ENCODE measurements around the gene CAND2.

The CAND2 gene

DNA sequence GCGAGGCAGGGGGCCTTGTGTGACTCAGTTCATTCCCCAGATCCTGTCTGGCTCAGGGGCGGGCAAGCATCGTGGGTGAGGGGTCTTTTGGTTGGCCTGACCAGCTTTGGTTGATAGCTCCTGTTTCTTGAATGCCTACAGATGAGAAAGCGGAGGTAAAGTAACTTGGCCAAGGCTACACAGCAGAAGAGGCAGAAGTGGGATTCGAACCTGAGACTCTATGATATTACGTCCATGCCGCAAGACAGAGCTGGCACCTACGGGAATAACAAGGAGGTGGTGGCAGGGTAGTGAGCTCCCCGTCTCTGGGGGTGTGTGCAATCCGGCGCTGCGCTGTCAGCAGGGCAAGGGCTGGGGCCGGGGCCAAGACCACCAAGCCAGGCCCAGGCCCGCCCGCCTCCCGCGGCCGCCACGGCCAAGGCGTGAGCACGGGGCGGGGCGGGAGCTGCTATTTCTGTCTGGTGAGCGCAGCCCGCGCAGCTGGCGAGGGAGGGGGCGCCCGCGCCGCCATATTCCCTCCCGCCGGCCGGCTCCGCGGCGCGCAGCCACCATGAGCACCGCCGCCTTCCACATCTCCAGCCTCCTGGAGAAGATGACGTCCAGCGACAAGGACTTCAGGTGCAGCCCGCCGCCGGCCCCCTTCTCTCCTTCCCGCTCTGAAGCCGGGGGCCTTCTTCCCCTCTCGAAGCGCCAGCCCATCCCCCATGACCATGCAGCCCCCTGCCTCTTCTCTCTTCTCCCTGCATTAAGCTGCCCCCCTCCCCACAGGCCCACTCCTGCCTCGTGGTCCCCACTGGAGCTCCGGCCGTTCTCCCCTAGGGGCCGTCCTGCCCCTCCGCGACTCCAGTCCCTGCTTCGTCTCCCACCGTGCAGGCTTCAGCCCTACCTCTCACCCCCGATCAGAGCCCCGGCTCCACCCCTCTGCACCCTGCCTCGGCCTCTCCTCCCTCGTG is at the start of gene CAND2:
Gene CAND2, plus strand, starts transcription at position 510 of the 953 bp plus-strand sequence. Its CDS starts 41 bp downstream, at position 551.
- peak; percentile 67 for DNase-seq

DNA sequence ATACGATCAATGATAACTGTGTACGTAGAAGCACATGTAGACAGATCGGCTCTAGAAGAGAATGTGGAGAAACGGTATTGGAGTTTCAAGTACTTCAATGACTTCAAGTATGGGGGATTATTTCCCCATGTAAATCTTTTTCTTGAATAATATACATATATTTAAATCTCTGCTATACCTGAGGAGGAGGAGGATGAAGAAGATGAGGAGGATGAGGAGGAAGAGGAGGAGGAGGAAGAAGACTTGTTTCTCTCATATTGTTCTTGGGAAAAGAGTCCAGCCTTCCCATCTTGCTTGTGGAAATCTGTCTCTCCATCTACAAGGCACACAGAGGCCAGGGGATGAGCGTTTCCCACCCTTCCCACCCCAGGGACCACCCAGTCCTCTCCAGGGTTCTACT is 48.0 kb upstream of the CAND2 start:
- DNase-seq = no peak

DNA sequence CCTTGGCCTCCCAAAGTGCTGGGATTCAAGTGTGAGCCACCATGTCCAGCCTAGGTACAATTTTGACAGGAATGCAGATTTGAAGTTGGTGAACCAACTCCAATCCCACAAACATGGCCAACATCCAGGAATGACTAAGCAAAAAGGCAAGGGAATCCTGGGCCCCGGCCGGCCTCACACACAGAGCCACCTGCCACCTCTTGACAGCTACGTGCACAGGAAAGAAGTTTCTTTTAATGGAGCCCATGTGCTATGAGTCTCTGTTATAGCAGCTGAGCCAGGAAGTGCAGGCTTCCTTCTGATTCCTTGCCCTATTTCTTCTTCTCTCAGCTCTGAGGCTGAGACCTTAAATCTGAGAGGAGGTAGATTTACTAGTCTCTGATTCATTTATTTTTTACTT is 46.3 kb upstream of the CAND2 start:
- DNase-seq = peak; percentile 89

DNA sequence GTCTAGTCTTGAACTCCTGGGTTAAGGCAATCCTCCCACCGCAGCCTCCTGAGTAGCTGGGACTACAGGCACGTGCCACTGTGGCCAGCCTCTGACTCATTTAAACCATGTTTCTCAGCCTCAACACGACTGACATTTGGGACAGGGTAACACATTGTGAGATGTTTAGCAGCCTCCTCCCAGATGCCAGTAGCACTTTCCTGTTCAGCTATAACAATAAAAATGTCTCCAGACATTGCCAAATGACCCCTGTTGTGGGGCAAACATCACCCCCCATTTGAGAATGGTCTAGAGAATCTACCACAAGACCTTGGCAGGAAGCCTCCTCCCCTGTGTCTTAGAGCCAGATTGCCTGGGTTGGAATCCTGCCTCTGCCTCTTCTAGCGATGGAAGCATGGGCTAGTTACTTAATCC is 45.8 kb upstream of the CAND2 start:
- no peak for DNase-seq

DNA sequence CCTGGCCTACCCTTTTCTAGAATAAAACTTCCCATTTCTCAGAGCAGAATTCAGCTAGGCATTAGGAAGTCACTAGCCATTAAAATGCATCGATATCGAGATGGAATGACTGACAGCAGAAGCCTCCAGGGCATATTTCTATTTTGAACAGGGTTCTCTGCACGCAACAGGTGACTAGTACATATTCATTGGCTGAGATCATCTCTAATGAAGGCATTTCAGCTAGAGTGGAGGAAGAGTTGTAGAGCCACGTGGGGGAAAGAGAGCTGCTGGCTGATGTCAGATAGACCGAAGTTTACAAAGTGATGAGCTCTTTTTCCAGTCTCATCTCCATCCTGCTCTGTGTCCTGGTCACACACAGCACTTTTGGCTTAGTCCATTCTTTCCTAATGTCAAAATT is 44.9 kb upstream of the CAND2 start:
- DNase-seq = no peak

DNA sequence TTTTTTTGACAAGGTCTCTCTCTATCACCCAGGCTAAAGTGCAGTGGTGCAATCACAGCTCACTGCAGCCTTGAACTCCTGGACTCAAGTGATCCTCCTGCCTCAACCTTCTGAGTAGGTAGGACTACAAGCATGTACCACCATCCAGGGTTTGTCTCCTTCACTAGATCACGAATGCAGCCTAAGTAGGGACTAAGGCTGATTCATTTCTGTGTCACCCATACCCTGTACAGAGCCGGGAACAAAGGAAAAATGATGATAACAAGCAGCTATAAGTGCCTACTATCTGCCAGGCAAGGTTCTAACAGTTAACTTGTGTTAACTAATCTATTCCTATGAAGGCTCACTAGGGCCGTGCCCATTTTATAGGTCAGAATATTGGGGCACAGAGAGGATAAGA is 44.4 kb upstream of the CAND2 start:
- no peak for DNase-seq

DNA sequence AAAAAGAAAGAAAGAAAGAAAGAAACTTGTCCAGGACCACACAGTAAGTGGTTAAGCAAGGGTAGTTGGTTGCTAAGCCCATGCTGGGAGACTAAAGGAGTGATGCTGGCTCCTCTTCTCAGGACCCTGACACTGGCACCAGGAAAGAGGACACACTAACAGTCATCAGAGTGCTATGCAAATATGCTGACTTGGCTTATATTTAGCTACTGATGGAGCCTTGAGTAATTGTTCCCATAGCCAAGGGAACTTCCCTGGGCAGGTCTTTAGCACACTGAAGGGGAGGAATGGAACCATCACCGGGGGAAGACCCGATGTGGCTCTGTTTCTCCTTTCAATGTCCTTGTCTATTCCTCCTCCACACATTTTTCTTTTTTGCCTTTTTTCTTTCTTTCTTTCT is 43.7 kb upstream of the CAND2 start:
- DNase-seq = no peak

DNA sequence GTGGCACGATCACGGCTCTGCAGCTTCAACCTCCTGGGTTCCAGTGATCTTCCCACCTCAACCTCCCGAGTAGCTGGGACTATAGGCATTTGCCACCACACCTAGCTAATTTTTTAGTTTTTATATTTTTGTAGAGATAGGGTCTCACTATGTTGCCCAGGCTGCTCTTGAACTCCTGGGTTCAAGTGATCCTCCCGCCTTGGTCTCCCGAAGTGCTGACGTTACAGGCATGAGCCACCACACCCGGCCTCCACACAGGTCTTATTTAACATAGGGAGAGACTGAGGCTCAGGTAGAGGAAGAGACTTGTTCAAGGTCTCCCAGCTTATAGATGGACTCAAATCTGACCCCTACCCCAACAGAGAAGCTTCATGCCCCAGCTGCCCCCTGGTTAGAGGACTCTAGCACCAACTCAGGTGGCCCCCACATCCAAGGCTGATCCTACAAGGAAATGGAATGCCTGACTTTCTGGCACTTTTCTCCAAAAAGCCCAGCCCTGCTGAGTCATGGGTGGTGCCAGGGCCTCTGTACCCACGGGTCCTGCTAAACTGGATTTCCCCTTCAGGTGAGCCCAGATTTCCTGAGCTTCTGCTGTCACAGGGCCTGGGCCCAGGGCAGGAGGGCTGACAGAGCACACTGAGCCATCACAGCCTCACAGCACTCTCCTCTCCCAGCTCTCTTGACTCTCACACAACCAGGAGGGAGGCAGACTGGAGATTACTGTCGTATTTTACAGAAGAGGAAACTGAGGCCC is 43.0 kb upstream of the CAND2 start:
- no peak for DNase-seq

DNA sequence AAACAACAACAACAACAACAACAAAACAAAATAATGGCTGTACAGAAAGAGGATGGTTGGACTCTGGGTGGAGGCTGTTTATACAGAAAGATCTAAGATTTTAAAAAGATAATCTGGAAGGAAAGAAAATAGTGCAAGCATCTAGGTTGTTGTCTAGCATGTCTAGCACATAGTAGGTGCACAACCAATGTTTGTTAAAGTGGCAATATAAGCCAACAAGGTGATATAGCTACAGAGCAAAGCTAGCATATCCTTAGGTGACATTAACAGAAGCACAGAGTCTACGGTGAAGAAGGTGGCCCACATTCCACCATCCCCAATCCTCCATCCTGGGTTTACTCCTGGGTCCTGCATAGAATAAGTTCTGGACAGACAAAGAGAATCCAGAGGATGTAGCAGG is 42.2 kb upstream of the CAND2 start:
- no peak for DNase-seq

DNA sequence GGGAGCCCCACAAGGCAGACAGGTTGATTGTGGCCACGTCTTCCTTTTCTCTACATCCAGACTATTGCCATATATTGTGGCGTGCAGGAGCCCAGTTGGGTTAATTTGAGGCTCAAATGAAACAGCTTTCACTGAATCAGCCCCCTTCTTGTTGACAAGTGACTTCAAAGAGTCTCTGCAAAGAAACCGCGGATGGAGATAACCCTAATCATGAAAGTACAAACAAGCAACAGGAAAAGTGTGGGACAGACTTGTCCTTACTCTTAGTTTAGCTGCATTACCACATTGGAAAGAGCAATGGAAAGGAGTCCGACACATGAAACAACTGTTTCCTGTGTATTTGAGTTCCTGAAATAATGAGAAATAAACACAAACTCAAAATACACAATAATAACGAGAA is 40.7 kb upstream of the CAND2 start:
- DNase-seq = no peak

DNA sequence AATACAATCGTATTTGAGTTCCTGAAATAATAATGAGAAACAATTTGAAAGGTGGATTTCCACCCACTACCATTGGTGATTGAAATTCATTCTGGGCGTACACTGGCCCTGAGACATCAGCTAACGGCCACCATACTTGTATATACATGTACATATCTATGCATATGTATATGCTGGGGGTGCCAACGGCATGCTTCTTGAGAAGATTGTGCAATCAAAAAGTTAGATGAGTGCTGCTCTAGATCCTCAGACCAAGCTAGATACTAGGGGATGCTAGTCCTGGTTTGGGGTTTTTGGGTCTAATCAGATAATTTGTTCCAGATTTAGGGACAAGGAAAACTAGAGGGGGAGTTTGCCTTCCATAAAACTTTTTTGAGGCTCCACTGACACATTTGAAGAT is 40.3 kb upstream of the CAND2 start:
- no peak for DNase-seq

DNA sequence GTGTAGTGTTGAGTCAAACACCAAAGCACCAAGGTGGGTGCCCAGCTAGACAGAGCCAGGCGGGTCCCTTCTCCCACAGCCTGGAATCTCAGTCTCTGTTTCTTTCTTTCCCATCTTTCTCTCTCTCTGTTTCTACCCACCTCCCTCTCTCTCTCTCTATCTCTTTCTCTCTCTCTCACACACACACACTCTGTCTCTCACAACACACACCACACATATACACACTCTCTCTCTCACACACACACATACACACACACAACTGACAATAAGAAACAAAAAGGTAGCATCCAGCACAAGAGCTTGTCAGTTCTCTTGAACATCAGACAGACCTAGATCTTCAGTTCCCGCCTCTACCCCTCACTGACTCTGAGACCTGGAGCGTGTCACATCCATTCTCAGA is 39.8 kb upstream of the CAND2 start:
- DNase-seq = no peak

DNA sequence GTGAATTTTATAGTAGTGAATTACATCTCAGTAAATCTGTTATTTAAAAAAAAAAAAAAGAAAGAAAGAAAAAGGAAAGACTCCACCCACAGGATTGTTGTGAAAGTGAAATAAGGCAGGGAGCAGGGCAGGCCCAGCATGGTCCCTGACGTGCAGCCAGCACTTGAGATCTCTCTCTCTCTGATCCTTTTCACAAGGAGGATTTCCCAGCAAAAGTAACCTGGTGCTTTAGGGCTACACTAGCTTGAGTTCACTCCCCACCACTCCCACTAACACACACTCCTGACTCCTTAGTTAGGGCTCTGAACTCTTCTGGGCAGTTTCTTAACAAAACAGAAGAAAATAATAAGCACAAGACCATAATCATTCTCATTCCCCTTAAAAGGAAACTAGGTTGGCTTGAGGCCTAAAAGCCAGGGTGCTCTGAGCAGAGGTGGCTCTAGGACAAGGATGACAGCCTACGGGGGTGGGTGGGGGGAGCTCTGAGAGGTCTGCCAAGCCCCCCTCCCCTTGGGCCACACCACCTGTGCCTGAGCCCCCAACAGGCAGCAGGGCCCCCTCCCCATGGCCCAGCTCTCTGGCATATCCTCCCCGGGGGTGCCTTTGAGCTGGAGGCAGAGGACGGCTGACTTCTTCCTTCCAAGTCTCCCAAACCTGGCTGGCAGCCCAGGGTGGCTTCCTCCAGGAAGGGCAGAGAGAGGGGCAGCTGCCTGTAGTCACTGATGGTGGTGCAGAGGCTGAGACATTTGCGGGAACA is 38.3 kb upstream of the CAND2 start:
- DNase-seq = peak; percentile 57

DNA sequence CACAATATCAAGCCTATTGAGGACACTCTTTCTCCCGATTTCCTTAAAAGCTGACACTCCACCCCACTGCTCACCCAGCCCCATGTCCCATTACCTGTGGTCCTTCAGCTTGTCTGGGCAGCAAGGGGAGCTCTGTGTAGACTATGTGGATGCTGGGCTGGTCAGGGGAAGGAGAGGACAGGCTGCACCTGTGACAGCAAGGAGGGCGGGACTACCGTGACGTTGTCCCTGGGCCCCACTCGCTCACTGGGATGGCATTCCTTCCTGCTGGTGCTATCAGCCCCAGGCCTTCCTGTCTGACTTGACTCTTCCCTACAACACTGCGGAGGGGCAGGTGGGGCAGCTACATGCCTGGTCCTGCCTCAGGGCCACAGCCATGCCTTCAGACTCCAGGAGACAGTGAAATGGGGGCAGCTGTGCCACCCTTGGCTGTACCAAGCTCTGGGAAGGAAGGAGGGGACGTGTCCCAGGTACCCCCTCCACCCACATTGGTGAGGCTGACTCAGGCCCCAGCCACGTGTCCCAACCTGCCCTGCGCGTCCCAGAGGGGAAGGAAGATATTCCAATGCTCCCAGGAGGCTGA is 37.3 kb upstream of the CAND2 start, which contains the start of gene TMEM40:
Gene TMEM40, minus strand, starts transcription at position 163 of the 583 bp plus-strand sequence. CDS start 9,427 bp downstream, outside the sequence.
- no peak for DNase-seq

DNA sequence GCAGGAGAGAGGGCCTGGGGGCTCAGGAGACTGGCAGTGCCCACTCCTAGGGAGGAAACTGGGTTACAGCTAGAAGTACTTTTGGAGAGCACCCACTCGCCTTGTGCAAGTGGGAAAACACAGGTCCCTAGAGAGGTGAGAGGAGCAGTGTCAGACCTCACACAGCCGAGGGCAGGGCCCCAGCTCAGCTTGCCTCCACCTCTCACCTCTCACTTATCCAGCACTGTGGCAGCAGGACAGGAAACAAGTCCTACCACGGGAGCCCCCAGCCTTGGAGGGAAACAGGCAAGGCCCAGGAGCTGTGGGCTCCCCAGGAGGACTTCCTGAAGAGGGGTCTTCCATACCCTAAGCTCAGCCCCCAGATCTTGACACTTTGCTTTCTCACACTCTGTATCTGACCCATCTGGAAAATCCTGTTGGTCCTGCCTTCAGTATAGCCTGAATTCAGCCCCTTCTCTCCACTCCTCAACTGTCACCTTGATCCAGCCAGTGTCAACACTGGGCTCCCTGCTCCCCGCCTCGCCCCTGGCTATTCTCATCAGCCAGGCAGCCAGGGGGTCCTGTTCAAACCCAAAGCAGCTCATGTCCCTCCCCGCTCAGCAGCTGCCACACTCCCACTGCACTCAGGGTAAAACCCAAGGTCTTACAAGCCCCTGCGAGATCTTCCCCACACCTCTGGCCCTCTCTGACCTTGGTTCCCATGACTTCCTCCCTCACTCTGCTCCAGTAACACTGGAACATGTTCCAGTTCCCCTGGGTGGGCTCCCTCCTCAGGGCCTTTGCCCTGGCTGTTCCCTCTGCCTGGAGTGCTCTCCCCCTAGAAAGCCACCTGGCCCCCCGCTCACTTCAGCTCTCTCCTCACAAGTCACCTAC is 36.6 kb upstream of the CAND2 start:
- DNase-seq = no peak

DNA sequence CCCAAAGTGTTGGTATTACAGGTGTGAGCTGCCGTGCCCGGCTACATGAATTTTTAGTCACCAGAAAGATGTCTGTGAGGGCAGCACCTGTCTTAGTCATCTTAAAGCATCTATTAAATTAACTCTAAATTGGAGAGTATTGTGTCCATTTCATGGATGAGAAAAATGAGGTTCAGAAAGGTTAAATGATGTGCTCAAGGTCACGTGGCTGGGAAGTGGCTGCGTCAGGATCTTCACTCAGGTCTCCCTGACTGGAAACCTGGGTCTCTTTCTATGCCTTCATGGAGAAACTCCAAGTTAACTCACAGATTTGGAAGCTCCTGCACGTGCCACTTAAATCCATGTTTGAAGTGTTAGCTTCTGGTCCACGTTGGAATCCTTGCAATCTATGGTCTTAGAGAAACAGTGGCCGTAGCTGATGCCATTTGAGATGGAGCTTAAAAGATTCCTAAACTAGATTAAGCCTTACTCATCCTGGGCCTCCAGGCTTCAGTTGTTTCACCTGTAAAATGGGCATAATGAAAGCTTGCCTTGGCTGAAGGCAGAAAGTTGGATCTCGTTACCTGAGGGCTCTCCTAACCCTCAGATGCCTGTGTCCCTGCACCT is 32.2 kb upstream of the CAND2 start:
- no peak for DNase-seq

DNA sequence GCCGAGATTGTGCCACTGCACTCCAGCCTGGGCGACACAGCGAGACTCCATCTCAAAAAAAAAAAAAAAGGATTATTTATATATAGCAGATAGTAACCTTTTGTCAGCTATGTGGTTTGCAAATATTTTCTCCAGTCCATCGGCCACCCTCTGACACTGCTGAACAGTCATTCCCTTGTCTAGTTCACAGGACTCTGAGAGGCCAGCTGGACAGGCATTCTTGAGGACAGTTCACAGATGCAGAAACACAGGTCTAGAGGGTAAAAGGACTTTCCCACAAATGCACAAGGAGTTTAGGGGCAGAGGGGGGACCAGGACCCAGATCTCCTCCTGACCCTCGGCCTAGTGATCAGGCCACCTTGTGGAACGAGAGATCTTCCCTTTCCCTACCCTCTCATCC is 29.9 kb upstream of the CAND2 start:
- DNase-seq = no peak

DNA sequence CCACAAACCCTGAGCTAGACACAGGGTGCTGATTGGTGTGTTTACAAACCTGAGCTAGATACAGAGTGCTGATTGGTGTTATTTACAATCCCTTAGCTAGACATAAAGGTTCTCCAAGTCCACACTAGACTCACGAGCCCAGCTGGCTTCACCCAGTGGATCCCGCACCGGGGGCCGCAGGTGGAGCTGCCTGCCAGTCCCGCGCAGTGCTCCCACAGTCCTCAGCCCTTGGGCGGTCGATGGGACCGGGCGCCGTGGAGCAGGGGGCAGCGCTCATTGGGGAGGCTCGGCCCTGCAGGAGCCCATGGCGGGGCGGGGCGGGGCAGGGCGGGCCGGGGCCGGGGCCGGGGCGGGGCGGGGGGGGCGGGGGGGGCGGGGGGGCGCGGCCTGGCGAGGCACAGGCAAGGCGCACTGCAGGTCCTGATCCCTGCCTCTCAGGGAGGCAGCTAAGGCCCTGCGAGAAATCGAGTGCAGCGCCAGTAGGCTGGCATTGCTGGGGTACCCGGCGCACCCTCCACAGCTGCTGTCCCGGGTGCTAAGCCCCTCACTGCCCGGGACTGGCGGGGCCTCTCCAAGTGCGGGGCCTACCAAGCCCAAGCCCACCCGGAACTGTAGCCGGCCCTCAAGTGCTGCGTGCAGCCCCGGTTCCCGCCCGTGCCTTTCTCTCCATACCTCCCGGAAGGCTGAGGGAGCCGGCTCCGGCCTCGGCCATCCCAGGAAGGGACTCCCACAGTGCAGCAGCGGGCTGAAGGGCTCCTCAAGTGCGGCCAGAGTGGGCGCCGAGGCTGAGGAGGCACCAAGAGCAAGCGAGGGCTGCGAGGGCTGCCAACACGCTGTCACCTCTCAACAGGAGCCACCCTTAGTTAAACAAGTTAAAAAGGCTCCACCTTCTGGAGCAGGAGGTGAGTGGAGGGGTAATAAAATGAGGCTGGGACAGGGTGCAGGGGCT is 27.6 kb upstream of the CAND2 start:
- DNase-seq = no peak

DNA sequence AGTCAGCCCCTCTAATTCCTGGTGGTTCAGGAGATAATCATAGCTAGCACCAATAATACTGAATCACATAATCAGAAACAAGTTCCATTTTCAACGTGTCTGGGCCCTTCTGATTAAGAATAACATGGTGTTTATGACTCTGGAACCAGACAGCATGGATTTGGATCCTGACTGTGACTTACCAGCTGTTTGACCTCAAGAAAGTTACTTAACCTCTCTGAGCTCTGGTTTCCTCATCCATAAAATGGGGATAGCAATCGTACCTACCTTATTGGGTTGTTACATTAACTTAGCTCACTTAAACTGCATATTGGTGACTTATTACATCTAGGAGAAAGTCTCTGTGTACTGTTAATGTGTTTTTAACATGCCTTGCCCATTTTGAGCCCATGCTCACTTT is 26.7 kb upstream of the CAND2 start:
- DNase-seq = no peak

DNA sequence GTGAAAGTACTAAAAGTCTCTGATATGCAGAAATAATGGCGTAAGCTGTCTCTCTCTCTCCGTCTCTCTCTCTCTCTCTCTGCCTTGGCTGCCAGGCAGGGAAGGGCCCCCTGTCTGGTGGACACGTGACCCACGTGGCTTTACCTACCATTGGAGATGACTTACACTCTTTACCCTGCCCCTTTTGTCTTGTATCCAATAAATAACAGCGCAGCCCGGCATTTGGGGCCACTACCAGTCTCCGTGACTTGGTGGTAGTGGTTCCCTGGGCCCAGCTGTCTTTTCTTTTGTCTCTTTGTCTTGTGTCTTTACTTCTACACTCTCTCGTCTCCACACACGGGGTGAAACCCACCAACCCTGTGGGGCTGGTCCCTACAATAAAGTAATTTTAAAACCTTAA is 25.2 kb upstream of the CAND2 start:
- DNase-seq = no peak

All from NCI-H2029 (cell line).